ENCODE data around the gene FANCE. TPM values are rescaled to one million over a fixed set of nuclear protein-coding genes. Genes with fewer than 3 reads are reported as not detected.
A peak's percentile ranks its signal among the peaks of the same experiment; 100 is the strongest.

The FANCE gene
- total and polyA plus RNA-seq, 9 of the 15 experiments (the other 6 are each of a cell fraction or from before 2014, with no cell fraction given) = 5.7 to 30.2 (median 17.0) TPM

DNA sequence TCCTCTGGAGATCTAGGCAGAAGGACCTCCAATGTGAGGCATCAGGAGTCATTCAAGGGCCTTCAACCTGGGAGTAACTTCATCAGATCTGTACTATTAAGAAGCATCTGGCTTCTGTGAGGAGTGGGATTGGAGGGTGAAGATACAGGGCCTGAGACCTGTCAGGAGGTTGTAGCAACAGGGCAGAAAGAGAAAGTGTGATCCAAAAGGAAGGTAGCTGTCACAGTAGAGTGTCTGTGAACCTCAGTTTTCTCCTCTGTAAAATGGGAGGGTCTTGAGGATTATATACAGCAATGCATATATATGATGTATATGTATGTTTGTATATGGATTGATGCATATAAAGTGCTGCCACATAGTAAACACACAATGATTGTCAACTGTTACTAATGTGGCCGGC, 13.5 kb downstream of the FANCE start (continued):
- TF ChIP-seq, protein P1, sequence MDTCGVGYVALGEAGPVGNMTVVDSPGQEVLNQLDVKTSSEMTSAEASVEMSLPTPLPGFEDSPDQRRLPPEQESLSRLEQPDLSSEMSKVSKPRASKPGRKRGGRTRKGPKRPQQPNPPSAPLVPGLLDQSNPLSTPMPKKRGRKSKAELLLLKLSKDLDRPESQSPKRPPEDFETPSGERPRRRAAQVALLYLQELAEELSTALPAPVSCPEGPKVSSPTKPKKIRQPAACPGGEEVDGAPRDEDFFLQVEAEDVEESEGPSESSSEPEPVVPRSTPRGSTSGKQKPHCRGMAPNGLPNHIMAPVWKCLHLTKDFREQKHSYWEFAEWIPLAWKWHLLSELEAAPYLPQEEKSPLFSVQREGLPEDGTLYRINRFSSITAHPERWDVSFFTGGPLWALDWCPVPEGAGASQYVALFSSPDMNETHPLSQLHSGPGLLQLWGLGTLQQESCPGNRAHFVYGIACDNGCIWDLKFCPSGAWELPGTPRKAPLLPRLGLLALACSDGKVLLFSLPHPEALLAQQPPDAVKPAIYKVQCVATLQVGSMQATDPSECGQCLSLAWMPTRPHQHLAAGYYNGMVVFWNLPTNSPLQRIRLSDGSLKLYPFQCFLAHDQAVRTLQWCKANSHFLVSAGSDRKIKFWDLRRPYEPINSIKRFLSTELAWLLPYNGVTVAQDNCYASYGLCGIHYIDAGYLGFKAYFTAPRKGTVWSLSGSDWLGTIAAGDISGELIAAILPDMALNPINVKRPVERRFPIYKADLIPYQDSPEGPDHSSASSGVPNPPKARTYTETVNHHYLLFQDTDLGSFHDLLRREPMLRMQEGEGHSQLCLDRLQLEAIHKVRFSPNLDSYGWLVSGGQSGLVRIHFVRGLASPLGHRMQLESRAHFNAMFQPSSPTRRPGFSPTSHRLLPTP (IDR thresholded peaks at IDR 0.05; ENCODE audit: borderline replicate concordance, extremely low read depth, insufficient read length) = no peak
- TF ChIP-seq PATZ1 (CRISPR knock-in tag; IDR thresholded peaks at IDR 0.05; ENCODE audit: borderline replicate concordance) (no peak), ZNF184 (CRISPR knock-in tag; IDR thresholded peaks at IDR 0.05) (no peak), BCOR (IDR thresholded peaks at IDR 0.05) (peak; percentile 78)
